Natural killer cell (primary cell): ENCODE data around the gene ECHS1. TPM values are rescaled to one million over a fixed set of nuclear protein-coding genes. Genes with fewer than 3 reads are reported as not detected.

Experiments
- ATAC-seq, 3 donors: fragments of 150-1000 bp in 2 of 3; fragments of 200-7000 bp in 1 of 3; cut with Tn5 transposase; 1 replicate in 1 of 3; 2 replicates in 2 of 3; pipeline ENCODE4 v1.10.0; 2021; ENCODE audit warnings: mild to moderate bottlenecking in 2 of 3, moderate library complexity in 2 of 3
- DNase-seq, 2 donors: peaks; one replicate each; pipeline versions ENCODE4 v3.0.0 to v3.0.0-alpha.2; 2013 to 2021; ENCODE audit warnings: mixed read lengths in 1 of 2
- H3K27ac ChIP-seq: one replicate; pipeline ENCODE4 v1.5.1; 2013; ENCODE audit warnings: mild to moderate bottlenecking, low read length
- H3K27me3 ChIP-seq: one replicate; pipeline ENCODE4 v1.6.1; 2013; ENCODE audit warnings: low read length; ENCODE audit not compliant: control insufficient read depth, insufficient read depth
- H3K36me3 ChIP-seq: one replicate; pipeline ENCODE4 v1.6.1; 2013; ENCODE audit warnings: low read length; ENCODE audit not compliant: control insufficient read depth, insufficient read depth
- H3K4me1 ChIP-seq: one replicate; pipeline ENCODE4 v1.6.1; 2013; ENCODE audit warnings: low read length; ENCODE audit not compliant: control insufficient read depth, insufficient read depth
- H3K4me3 ChIP-seq: one replicate; pipeline ENCODE4 v1.5.1; 2013; ENCODE audit warnings: low read length
- H3K9me3 ChIP-seq: one replicate; pipeline ENCODE4 v1.6.1; 2013; ENCODE audit warnings: low read length; ENCODE audit not compliant: control insufficient read depth, insufficient read depth
- H3K27ac Mint-ChIP-seq, 2 donors: one replicate each; pipeline ENCODE4 v1.8.0; 2022; ENCODE audit warnings: mild to moderate bottlenecking in 2 of 2, mixed read lengths in 2 of 2, moderate library complexity in 1 of 2
- H3K27me3 Mint-ChIP-seq, 2 donors: one replicate each; pipeline ENCODE4 v1.8.0; 2022; ENCODE audit warnings: low read depth in 2 of 2, mixed read lengths in 2 of 2
- H3K36me3 Mint-ChIP-seq: one replicate; pipeline ENCODE4 v1.8.0; 2022; ENCODE audit warnings: mixed read lengths
- H3K4me1 Mint-ChIP-seq, 2 donors: one replicate each; pipeline ENCODE4 v1.8.0; 2022; ENCODE audit warnings: mixed read lengths in 2 of 2
- H3K4me3 Mint-ChIP-seq: one replicate; pipeline ENCODE4 v1.8.0; 2022; ENCODE audit warnings: mild to moderate bottlenecking, moderate library complexity, mixed read lengths
- H3K9me3 Mint-ChIP-seq, 2 donors: one replicate each; pipeline ENCODE4 v1.8.0; 2022; ENCODE audit warnings: mixed read lengths in 2 of 2
- WGBS: methylation state at CpG from one replicate; pipeline ENCODE4 v1.1.7; 2013; ENCODE audit warnings: missing lambda C conversion rate; ENCODE audit not compliant: insufficient coverage; 5-methylcytosine and 5-hydroxymethylcytosine counted together
- intact Hi-C: fragments of 100-400 bp; cut with micrococcal nuclease; formaldehyde crosslinking; loops from one replicate; pipeline ENCODE4 v1.14.2; 2022
- total RNA-seq, 4 donors: library from RNA; stranded (reverse); fragments of 120-200 nt in 1 of 4; gene quantifications; one replicate each; pipeline versions ENCODE4 v1.2.3 to v1.2.4, GENCODE V29; 2013 to 2022
- TF ChIP-seq, protein P1 (sequence below): fragments of 200-600 bp; IDR thresholded peaks from one replicate; pipeline ENCODE4 v1.8.0; 2022; ENCODE audit warnings: antibody characterized with exemption

ECHS1 gene
- total RNA-seq, 3 donors from 2014 or later (not counting 1 experiment from before 2014, with no cell fraction given): 17.7 to 21.3 (median 19.9) TPM

DNA sequence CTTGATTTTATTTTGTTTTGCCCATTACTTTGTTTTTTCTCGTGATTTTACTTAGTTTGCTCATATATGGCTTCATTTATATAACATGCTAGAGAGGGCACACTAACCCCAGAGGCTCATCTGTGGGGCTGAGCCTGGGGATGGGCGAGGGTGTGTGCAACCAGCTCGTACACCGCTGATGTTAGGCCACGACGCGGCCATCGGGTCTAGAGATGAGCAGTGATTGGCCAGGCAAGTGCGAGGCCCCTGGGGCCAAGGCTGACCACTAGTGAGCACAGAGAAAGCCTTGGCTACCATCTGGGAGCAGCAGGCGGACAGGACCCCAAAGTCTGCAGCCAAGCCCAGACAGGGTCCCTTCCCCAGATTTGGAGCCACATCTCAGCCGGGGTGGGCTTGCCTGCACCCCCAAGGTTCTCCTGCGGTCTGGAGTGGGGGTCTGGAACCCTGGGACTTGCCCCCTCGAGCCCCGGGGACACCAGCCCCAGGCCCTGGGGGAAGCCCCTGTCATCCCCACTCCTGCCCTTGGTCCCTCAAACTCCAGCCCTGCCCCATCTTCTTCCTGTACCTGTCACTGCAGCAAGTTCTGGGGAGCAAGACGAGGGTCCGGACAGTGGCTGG, 19.1 kb downstream of the ECHS1 start:
- Mint-ChIP-seq H3K9me3 (no peaks in the 10 kb centered on the region), H3K4me3 (no peak overlapping the region), H3K4me1 (peaks cover 0 to 3% of the 10 kb centered on the region in 2 donors), H3K36me3 (no peaks in the 10 kb centered on the region), H3K27ac (no peak overlapping the region), H3K27me3 (peaks cover 0 to 4% of the 10 kb centered on the region in 2 donors)
- Histone ChIP-seq H3K4me1 (peaks cover 10% of the 10 kb centered on the region), H3K4me3 (no peak overlapping the region), H3K27ac (no peak overlapping the region), H3K27me3 (no peaks in the 10 kb centered on the region), H3K36me3 (no peaks in the 10 kb centered on the region), H3K9me3 (no peaks in the 10 kb centered on the region)
- DNase-seq (no peak), ATAC-seq (no peak)
- WGBS: 83% methylated on average over 16 of the region's 16 CpGs
- intact Hi-C loops: no loop called here
- TF ChIP-seq, protein P1, sequence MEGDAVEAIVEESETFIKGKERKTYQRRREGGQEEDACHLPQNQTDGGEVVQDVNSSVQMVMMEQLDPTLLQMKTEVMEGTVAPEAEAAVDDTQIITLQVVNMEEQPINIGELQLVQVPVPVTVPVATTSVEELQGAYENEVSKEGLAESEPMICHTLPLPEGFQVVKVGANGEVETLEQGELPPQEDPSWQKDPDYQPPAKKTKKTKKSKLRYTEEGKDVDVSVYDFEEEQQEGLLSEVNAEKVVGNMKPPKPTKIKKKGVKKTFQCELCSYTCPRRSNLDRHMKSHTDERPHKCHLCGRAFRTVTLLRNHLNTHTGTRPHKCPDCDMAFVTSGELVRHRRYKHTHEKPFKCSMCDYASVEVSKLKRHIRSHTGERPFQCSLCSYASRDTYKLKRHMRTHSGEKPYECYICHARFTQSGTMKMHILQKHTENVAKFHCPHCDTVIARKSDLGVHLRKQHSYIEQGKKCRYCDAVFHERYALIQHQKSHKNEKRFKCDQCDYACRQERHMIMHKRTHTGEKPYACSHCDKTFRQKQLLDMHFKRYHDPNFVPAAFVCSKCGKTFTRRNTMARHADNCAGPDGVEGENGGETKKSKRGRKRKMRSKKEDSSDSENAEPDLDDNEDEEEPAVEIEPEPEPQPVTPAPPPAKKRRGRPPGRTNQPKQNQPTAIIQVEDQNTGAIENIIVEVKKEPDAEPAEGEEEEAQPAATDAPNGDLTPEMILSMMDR: no peak

DNA sequence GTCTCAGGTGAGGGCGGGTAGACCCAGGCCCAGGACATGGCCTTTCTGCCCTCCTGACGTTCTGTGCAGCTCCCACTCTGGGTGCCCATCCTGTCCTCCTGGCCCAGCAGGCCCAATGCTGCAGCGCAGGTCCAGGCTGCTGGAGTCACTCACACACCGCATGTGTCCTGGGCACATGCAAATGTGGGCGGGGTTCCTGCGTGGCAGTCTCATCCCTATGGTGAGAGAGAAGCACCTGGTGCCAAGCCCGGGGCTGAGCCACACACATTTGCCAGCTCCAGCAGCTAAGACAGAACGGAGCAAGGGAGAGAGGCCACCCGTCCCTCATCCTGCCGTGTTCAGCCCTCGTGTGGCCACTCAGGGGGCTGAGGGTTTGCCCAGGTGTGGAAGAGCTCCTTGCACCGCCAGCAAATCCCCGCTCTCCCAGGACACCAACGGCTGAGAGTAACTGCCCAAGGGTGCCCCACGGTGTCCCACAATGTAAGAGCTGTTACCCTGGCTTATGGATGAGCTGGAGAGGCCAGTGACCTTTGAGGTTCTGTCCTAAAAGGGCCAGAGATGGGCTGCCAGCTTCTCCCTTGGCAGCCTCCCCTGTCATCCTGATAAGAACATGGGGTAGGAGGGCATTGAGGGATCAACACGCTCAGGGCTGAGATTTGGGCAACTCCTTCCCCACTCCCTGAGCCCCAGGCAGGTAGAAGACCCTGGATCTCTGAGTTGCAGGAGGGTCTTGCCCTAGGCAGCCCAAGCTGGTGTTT, 19.8 kb downstream of the ECHS1 start:
- 87% methylated on average over 16 of the region's 16 CpGs for WGBS
- Histone ChIP-seq H3K27ac (no peak overlapping the region), H3K36me3 (no peaks in the 10 kb centered on the region), H3K4me3 (no peak overlapping the region), H3K4me1 (peaks cover 10% of the 10 kb centered on the region), H3K27me3 (no peaks in the 10 kb centered on the region), H3K9me3 (no peaks in the 10 kb centered on the region)
- intact Hi-C loops: no loop called here
- H3K36me3 Mint-ChIP-seq: no peaks in the 10 kb centered on the region
- H3K9me3 Mint-ChIP-seq: no peaks in the 10 kb centered on the region
- no peak for ATAC-seq
- peaks cover 0 to 6% of the 10 kb centered on the region in 2 donors for H3K27me3 Mint-ChIP-seq
- TF ChIP-seq, protein P1: no peak
- DNase-seq: no peak
- H3K27ac Mint-ChIP-seq: no peak overlapping the region
- peaks cover 0 to 5% of the 10 kb centered on the region in 2 donors for H3K4me1 Mint-ChIP-seq
- no peak overlapping the region for H3K4me3 Mint-ChIP-seq

DNA sequence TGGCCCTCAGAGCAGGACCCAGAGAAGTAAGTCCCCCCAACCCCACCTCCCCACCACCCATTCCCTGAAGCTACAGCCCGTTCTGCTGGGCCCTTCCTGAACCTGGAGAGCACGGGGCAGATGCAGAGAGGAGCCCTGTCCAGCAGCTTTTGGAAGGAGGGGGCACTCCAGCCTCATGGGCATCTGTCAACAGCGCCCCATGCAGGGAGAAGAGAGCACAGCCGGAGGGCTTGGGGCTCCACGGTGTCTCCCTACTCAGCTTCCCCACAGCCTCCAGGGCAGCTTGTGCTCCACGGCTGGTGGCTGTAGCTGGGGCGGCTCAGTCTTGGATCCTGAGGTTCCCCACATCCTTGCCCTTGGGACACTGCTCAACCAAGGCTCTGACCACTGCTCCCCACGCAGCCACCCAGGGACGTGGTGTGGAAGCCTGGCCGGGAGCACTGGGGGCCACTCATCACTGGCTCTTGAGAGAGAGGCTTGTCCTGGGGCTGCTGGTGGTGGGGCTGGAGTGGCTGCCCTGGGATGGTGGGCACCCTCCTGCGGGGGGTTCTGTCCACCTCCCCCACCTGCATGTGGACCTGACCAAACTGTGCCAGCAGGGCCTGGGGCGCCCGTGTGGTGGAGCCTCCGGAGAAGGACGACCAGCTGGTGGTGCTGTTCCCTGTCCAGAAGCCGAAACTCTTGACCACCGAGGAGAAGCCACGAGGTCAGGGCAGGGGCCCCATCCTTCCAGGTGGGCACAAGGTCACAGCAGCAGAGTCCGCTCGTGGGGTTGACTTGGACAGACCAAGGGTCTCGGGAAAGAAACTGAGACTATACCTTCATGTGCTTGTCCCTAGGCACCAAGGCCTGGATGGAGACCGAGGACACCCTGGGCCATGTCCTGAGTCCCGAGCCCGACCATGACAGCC, 21.5 kb downstream of the ECHS1 start:
- H3K36me3 Mint-ChIP-seq: no peaks in the 10 kb centered on the region
- TF ChIP-seq, protein P1: no peak
- no peak overlapping the region for H3K27ac ChIP-seq
- intact Hi-C loops: no loop called here
- H3K4me3 ChIP-seq: no peak overlapping the region
- ATAC-seq (no peak), DNase-seq (no peak)
- no peaks in the 10 kb centered on the region for H3K9me3 Mint-ChIP-seq
- H3K27me3 ChIP-seq: peaks cover 5% of the 10 kb centered on the region
- H3K4me3 Mint-ChIP-seq: no peak overlapping the region
- H3K27me3 Mint-ChIP-seq: peaks cover 0 to 6% of the 10 kb centered on the region in 2 donors
- H3K4me1 Mint-ChIP-seq: peaks cover 0 to 5% of the 10 kb centered on the region in 2 donors
- no peaks in the 10 kb centered on the region for H3K36me3 ChIP-seq
- no peaks in the 10 kb centered on the region for H3K9me3 ChIP-seq
- peaks cover 4% of the 10 kb centered on the region for H3K4me1 ChIP-seq
- H3K27ac Mint-ChIP-seq: no peak overlapping the region
- 73% methylated on average over 24 of the region's 24 CpGs for WGBS
